Ishikawa (cell line): Measurements from ENCODE around the gene PRR14.

Source experiments
- CEBPB ChIP-seq: IDR thresholded peaks from 2 replicates; pipeline ENCODE4 v1.6.1; 2012
- CREB1 ChIP-seq: IDR thresholded peaks from 2 replicates; pipeline ENCODE4 v1.6.1; 2012; ENCODE audit warnings: low read depth
- EGR1 ChIP-seq: IDR thresholded peaks from 2 replicates; pipeline ENCODE4 v1.6.1; 2012
- EP300 ChIP-seq: IDR thresholded peaks from 2 replicates; pipeline ENCODE4 v1.6.1; 2012; ENCODE audit warnings: borderline replicate concordance
- FOXM1 ChIP-seq: IDR thresholded peaks from 2 replicates; pipeline ENCODE4 v1.6.1; 2012; ENCODE audit warnings: low read depth, borderline replicate concordance
- NFIC ChIP-seq: IDR thresholded peaks from 2 replicates; pipeline ENCODE4 v1.6.1; 2012
- RAD21 ChIP-seq: IDR thresholded peaks from 2 replicates; pipeline ENCODE4 v1.6.1; 2012; ENCODE audit warnings: low read depth
- TAF1 ChIP-seq: IDR thresholded peaks from 2 replicates; pipeline ENCODE4 v1.6.1; 2012; ENCODE audit warnings: low read depth, mild to moderate bottlenecking
- TCF12 ChIP-seq: IDR thresholded peaks from 2 replicates; pipeline ENCODE4 v1.6.1; 2012; ENCODE audit warnings: low read depth
- TEAD4 ChIP-seq: IDR thresholded peaks from 2 replicates; pipeline ENCODE4 v1.6.1; 2012
- YY1 ChIP-seq: IDR thresholded peaks from 2 replicates; pipeline ENCODE4 v1.6.1; 2012; ENCODE audit warnings: low read depth
- ZBTB7A ChIP-seq: IDR thresholded peaks from 2 replicates; pipeline ENCODE4 v1.6.1; 2012; ENCODE audit warnings: low read depth
- TF ChIP-seq, protein P1 (sequence below): IDR thresholded peaks from 2 replicates; pipeline ENCODE4 v1.6.1; 2012
- TF ChIP-seq, protein P2 (sequence below): IDR thresholded peaks from 2 replicates; pipeline ENCODE4 v1.6.1; 2012
- TF ChIP-seq, protein P3 (sequence below): IDR thresholded peaks from 2 replicates; pipeline ENCODE4 v1.6.1; 2012; ENCODE audit warnings: low read depth, mild to moderate bottlenecking

PRR14 gene

GRCh38 chr16:30647274-30647571 is 3.5 kb upstream of the PRR14 start:
- TF ChIP-seq, protein P1, sequence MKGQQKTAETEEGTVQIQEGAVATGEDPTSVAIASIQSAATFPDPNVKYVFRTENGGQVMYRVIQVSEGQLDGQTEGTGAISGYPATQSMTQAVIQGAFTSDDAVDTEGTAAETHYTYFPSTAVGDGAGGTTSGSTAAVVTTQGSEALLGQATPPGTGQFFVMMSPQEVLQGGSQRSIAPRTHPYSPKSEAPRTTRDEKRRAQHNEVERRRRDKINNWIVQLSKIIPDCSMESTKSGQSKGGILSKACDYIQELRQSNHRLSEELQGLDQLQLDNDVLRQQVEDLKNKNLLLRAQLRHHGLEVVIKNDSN, result no peak
- TF ChIP-seq YY1, result no peak
- no peak for TF ChIP-seq FOXM1
- TF ChIP-seq EGR1, result no peak
- TF ChIP-seq RAD21, result no peak; the same call in 1 of the 2 replicates

- TF ChIP-seq, protein P1, result no peak
- no peak for TF ChIP-seq NFIC
- TF ChIP-seq CREB1, result no peak
- TF ChIP-seq, protein P2, sequence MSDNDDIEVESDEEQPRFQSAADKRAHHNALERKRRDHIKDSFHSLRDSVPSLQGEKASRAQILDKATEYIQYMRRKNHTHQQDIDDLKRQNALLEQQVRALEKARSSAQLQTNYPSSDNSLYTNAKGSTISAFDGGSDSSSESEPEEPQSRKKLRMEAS, result no peak
- no peak for TF ChIP-seq ZBTB7A
- no peak for TF ChIP-seq TCF12
- TF ChIP-seq CEBPB, result no peak
- no peak for TF ChIP-seq TAF1
- TF ChIP-seq EGR1, result no peak
- no peak for TF ChIP-seq RAD21
- TF ChIP-seq FOXM1, result no peak
- no peak for TF ChIP-seq EP300
- no peak for TF ChIP-seq YY1
- TF ChIP-seq, protein P3, sequence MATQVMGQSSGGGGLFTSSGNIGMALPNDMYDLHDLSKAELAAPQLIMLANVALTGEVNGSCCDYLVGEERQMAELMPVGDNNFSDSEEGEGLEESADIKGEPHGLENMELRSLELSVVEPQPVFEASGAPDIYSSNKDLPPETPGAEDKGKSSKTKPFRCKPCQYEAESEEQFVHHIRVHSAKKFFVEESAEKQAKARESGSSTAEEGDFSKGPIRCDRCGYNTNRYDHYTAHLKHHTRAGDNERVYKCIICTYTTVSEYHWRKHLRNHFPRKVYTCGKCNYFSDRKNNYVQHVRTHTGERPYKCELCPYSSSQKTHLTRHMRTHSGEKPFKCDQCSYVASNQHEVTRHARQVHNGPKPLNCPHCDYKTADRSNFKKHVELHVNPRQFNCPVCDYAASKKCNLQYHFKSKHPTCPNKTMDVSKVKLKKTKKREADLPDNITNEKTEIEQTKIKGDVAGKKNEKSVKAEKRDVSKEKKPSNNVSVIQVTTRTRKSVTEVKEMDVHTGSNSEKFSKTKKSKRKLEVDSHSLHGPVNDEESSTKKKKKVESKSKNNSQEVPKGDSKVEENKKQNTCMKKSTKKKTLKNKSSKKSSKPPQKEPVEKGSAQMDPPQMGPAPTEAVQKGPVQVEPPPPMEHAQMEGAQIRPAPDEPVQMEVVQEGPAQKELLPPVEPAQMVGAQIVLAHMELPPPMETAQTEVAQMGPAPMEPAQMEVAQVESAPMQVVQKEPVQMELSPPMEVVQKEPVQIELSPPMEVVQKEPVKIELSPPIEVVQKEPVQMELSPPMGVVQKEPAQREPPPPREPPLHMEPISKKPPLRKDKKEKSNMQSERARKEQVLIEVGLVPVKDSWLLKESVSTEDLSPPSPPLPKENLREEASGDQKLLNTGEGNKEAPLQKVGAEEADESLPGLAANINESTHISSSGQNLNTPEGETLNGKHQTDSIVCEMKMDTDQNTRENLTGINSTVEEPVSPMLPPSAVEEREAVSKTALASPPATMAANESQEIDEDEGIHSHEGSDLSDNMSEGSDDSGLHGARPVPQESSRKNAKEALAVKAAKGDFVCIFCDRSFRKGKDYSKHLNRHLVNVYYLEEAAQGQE, result no peak
- TF ChIP-seq TEAD4, result no peak
Measured at GRCh38 chr16:30649725-30650368, 913 bp upstream of the PRR14 start.

GRCh38 chr16:30651124-30652004 is 604 bp downstream of the PRR14 start:
- TF ChIP-seq RAD21 (peak; percentile 24; the same call in 1 of the 2 replicates), TAF1 (no peak)
- TF ChIP-seq, protein P3, result peak; percentile 31
- TF ChIP-seq, protein P2, result 0 out of 2 replicates have a peak, but pooled peaks have one; percentile 6

- TF ChIP-seq CREB1 (no peak), CEBPB (no peak), EGR1 (no peak), YY1 (no peak), NFIC (no peak)
- TF ChIP-seq, protein P1, result no peak
Measured at GRCh38 chr16:30652005-30652296, 1.2 kb downstream of the PRR14 start.

DNA sequence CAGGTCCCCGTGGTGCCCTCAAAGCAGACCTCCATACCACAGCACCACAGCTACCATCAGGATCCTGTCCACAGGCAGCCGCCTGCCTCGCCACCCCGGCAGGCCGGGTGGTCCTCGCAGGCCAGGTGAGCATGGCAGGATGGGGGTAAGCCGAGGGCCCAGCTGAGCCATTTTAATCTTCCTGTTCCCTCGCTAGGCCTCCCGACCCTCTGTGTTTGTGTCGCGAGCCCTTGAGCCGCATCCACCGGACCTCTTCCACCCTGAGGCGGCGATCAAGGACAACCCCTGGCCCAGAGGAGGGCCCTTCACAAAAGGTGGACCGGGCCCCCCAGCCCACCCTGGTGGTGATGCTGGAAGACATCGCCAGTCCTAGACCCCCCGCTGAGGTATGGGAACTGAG is 2.0 kb downstream of the PRR14 start:
- TF ChIP-seq TEAD4 (no peak), NFIC (no peak), TCF12 (no peak), CREB1 (no peak), EP300 (no peak)
- TF ChIP-seq, protein P3, result no peak
- TF ChIP-seq, protein P2, result no peak
- TF ChIP-seq, protein P1, result no peak
